Brain microvascular endothelial cell (primary cell): ENCODE data around the gene DPEP1.

ENCODE experiments used
- DNase-seq: peaks from one replicate; pipeline ENCODE4 v3.0.0-alpha.2; 2020
- H3K27ac ChIP-seq: fragments of 250-450 bp; sonication (Bioruptor Pico); 2 replicates; pipeline ENCODE4 v1.5.1; 2020; ENCODE audit warnings: mild to moderate bottlenecking, moderate library complexity
- H3K27me3 ChIP-seq: fragments of 250-450 bp; sonication (Bioruptor Pico); replicated peaks from 2 replicates; pipeline ENCODE4 v1.5.1; 2020; ENCODE audit warnings: mild to moderate bottlenecking
- H3K36me3 ChIP-seq: fragments of 250-450 bp; sonication (Bioruptor Pico); replicated peaks from 2 replicates; pipeline ENCODE4 v1.5.1; 2020; ENCODE audit warnings: mild to moderate bottlenecking
- H3K4me3 ChIP-seq: 2 replicates; pipeline ENCODE4 v1.5.1; 2011; ENCODE audit warnings: low read depth, mild to moderate bottlenecking, control low read depth, low read length, moderate library complexity
- CTCF ChIP-seq: IDR thresholded peaks from 2 replicates; pipeline ENCODE4 v1.5.1; 2011; ENCODE audit warnings: low read depth, mild to moderate bottlenecking, moderate library complexity, low read length, control low read depth, inconsistent platforms; ENCODE audit errors: missing control alignments
- in situ Hi-C: cut with HindIII; loops from 2 replicates; pipeline ENCODE4 v1.10.0; 2017; ENCODE audit warnings: low sequenced_read_pairs, low pct_ligation_motif_present

DPEP1 gene

DNA sequence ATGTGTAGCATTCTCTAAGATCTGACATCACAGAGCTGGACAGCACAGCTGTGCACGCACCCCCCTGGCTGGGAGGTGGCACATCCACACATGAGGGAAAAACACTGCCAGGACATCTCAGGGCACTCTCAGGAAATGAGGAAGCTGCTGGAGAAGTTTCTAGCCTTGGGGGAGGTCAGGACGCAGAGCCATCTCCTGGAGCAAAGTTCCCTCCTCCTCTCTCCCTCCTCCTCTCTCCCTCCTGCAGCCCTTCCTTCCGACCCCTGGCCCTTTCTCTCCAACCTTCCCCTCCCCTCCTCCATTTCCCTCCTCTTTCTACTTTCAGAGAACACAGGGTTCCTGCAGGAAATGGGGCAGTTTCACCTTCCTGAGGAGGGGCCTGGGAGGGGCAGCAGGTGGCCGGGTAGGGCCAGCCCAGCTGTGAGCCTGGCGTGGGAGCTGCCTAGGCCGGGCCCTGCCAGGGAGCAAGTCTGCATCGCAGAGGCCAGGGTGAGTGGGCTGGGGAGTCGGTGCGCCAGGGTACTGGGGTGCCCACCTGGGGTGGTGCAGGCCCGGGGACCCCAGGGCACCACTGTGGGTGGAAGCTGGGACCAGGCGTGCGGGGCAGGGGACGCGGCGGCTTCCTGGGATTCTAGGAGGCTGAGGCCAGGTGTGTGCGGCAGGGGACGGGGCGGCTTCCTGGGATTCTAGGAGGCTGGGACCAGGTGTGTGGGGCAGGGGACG lies at the start of gene DPEP1:
DPEP1 (plus strand) TSS at position 412 of the 723 bp plus-strand sequence. CDS start 16,769 bp downstream, outside the sequence.
- H3K36me3 ChIP-seq: no peaks in the 10 kb centered on the region
- no peak within 1 kb of the TSS for H3K4me3 ChIP-seq
- H3K27ac ChIP-seq: no peak within 1 kb of the TSS
- no peak for DNase-seq
- TF ChIP-seq CTCF: no peak
- H3K27me3 ChIP-seq: no peaks in the 10 kb centered on the region
- in situ Hi-C loops: no loop called here

GRCh38 chr16:89564476-89565255 lies 48.8 kb upstream of the DPEP1 start:
- no peaks in the 10 kb centered on the region for H3K27me3 ChIP-seq
- no peak for TF ChIP-seq CTCF
- H3K4me3 ChIP-seq: no peak overlapping the region
- in situ Hi-C loops: no loop called here
- H3K36me3 ChIP-seq: peaks cover 43% of the 10 kb centered on the region
- H3K27ac ChIP-seq: no peak overlapping the region
- DNase-seq: no peak

DNA sequence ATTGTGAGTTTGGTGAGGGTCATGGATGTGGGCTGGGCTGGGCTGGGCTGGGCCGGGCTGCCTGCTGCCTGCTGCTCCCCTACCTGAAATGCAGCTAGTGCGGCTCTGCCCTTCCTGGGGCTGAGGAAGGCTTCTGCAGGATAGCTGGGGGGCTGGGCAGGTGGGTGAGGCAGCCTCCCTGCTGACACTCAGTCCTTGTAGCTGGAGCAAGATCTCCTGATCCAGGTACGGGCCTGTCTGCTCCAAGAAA lies 48.3 kb upstream of the DPEP1 start:
- in situ Hi-C loops: no loop called here
- no peak overlapping the region for H3K4me3 ChIP-seq
- no peak for TF ChIP-seq CTCF
- no peaks in the 10 kb centered on the region for H3K27me3 ChIP-seq
- H3K27ac ChIP-seq: no peak overlapping the region
- peaks cover 43% of the 10 kb centered on the region for H3K36me3 ChIP-seq
- DNase-seq: no peak

GRCh38 chr16:89565506-89566372 lies 47.7 kb upstream of the DPEP1 start:
- in situ Hi-C loops: no loop called here
- Histone ChIP-seq H3K27me3 (no peaks in the 10 kb centered on the region), H3K4me3 (peak overlapping the region; percentile 12), H3K27ac (no peak overlapping the region), H3K36me3 (peaks cover 43% of the 10 kb centered on the region)
- DNase-seq: peak; percentile 37
- TF ChIP-seq CTCF: peak; percentile 74

- Histone ChIP-seq H3K36me3 (peaks cover 21% of the 10 kb centered on the region), H3K4me3 (no peak overlapping the region), H3K27me3 (no peaks in the 10 kb centered on the region), H3K27ac (no peak overlapping the region)
- TF ChIP-seq CTCF: no peak
- no peak for DNase-seq
- in situ Hi-C loops: no loop called here
Measured at GRCh38 chr16:89567656-89568594, 45.5 kb upstream of the DPEP1 start.
